CD4-positive, alpha-beta T cell treated with Interleukin-12 subunit alpha and Interleukin-12 subunit beta, for 1 hour (primary cell): ENCODE data around the gene SSH2.

Experiments
- DNase-seq: peaks from one replicate; pipeline ENCODE4 v3.0.0-alpha.2; 2020

SSH2 gene

GRCh38 chr17:29650396-29650795 is 279.6 kb downstream of the SSH2 start:
- no peak for DNase-seq

- no peak for DNase-seq
Observed at GRCh38 chr17:29649359-29649758, 280.7 kb downstream of the SSH2 start.

GRCh38 chr17:29648005-29648404 is 282.0 kb downstream of the SSH2 start:
- DNase-seq, result no peak

- no peak for DNase-seq
Observed at GRCh38 chr17:29645515-29646051, 284.4 kb downstream of the SSH2 start.

GRCh38 chr17:29643817-29644160 is 286.2 kb downstream of the SSH2 start:
- DNase-seq, result no peak

GRCh38 chr17:29642171-29642611 is 287.8 kb downstream of the SSH2 start:
- DNase-seq, result no peak

GRCh38 chr17:29640981-29641642 is 288.9 kb downstream of the SSH2 start:
- no peak for DNase-seq

- DNase-seq, result no peak
Observed at GRCh38 chr17:29640413-29640812, 289.6 kb downstream of the SSH2 start.

- DNase-seq, result no peak
Observed at GRCh38 chr17:29633886-29634285, 296.1 kb downstream of the SSH2 start.

GRCh38 chr17:29630630-29631193 is 299.3 kb downstream of the SSH2 start:
- no peak for DNase-seq

- DNase-seq, result no peak
Observed at GRCh38 chr17:29629839-29630238, 300.2 kb downstream of the SSH2 start.

- no peak for DNase-seq
Observed at GRCh38 chr17:29628644-29629043, 301.4 kb downstream of the SSH2 start.

- no peak for DNase-seq
Observed at GRCh38 chr17:29627951-29628350, 302.1 kb downstream of the SSH2 start.

GRCh38 chr17:29625037-29625750 is 304.8 kb downstream of the SSH2 start:
- DNase-seq, result no peak

GRCh38 chr17:29624586-29624985 is 305.4 kb downstream of the SSH2 start:
- DNase-seq, result no peak

- no peak for DNase-seq
Observed at GRCh38 chr17:29623283-29623647, 306.8 kb downstream of the SSH2 start.

GRCh38 chr17:29622337-29623282 is 307.4 kb downstream of the SSH2 start, which contains the start of gene CORO6:
Gene CORO6, minus strand, starts transcription at chr17:29622912. Its CDS starts 1,491 bp downstream, at chr17:29621421.
- peak; percentile 74 for DNase-seq

GRCh38 chr17:29621751-29622194 is 308.3 kb downstream of the SSH2 start:
- no peak for DNase-seq

- no peak for DNase-seq
Observed at GRCh38 chr17:29620779-29621500, 309.1 kb downstream of the SSH2 start.

- DNase-seq, result no peak
Observed at GRCh38 chr17:29620271-29620670, 309.8 kb downstream of the SSH2 start.

- DNase-seq, result no peak
Observed at GRCh38 chr17:29619251-29619650, 310.8 kb downstream of the SSH2 start.
